Adrenal gland (tissue), 12 donors: Measurements from ENCODE around the gene SPOCK1. TPM values are rescaled to one million over a fixed set of nuclear protein-coding genes. Genes with fewer than 3 reads are reported as not detected.
"Not testable (repeated sequence)": the region's sequence is repeated elsewhere in the genome, so short reads cannot be mapped to it uniquely, and the experiment has no call there.

Source experiments
- DNase-seq, 7 donors: peaks; one replicate each; pipeline ENCODE4 v3.0.0-alpha.2; 2019 to 2020
- H3K27ac ChIP-seq, 5 donors: fragments of 200-600 bp; sonication (generic) in 4 of 5; 1 replicate in 3 of 5; 2 replicates in 2 of 5; pipeline versions ENCODE4 v1.5.1 to v1.8.0; 2016 to 2020; ENCODE audit warnings: mild to moderate bottlenecking in 1 of 5
- H3K27me3 ChIP-seq: fragments of 200-600 bp; 2 replicates; pipeline ENCODE4 v1.8.0; 2021
- H3K36me3 ChIP-seq, 2 donors: fragments of 200-600 bp; replicated peaks in 1 of 2; 1 replicate in 1 of 2; 2 replicates in 1 of 2; pipeline versions ENCODE4 v1.5.1 to v1.8.0; 2018 to 2022
- H3K4me1 ChIP-seq, 2 donors: fragments of 200-600 bp; replicated peaks in 1 of 2; 1 replicate in 1 of 2; 2 replicates in 1 of 2; pipeline versions ENCODE4 v1.5.1 to v1.8.0; 2018 to 2021
- H3K4me3 ChIP-seq, 4 donors: fragments of 200-600 bp; sonication (generic) in 3 of 4; one replicate each; pipeline ENCODE4 v1.5.1; 2016 to 2018
- H3K9me3 ChIP-seq, 3 donors: fragments of 200-600 bp; sonication (generic) in 1 of 3; replicated peaks in 1 of 3; 1 replicate in 2 of 3; 2 replicates in 1 of 3; pipeline versions ENCODE4 v1.5.1 to v1.8.0; 2016 to 2021
- CTCF ChIP-seq, 6 experiments: fragments of 450-650 bp in 4 of 6; fragments of 200-600 bp in 2 of 6; sonication (generic) in 1 of 6; IDR thresholded peaks; 1 replicate in 5 of 6; 2 replicates in 1 of 6; pipeline versions ENCODE4 v1.5.1 to v1.8.0; 2016 to 2021; ENCODE audit warnings: antibody characterized with exemption in 6 of 6, mild to moderate bottlenecking in 2 of 6, moderate library complexity in 1 of 6
- POLR2A ChIP-seq, 2 donors: fragments of 450-650 bp; IDR thresholded peaks; one replicate each; pipeline ENCODE4 v1.6.1; 2017; ENCODE audit warnings: antibody characterized with exemption in 2 of 2, mild to moderate bottlenecking in 2 of 2, moderate library complexity in 1 of 2
- WGBS, 4 donors: extraction: QIAGEN DNeasy Blood & Tissue Kit in 2 of 4; methylation state at CpG; one replicate each; pipeline versions ENCODE4 v1.1.5 to v1.1.7; 2013 to 2017; 5-methylcytosine and 5-hydroxymethylcytosine counted together
- intact Hi-C, 2 donors: fragments of 100-400 bp; cut with DNase I; formaldehyde crosslinking; loops; one replicate each; pipeline versions ENCODE4 v1.14.1 to v1.15.0; 2022 to 2023
- polyA plus RNA-seq, 3 donors: library from polyadenylated mRNA; stranded (reverse); fragments of 200-250 nt in 2 of 3; fragments of 350-450 nt in 1 of 3; fragmentation: Illumina TruSeq in 1 of 3; extraction: RNeasy Lipid Tissue Mini Kit (QIAGEN cat#74804) in 1 of 3; gene quantifications; one replicate each; pipeline ENCODE4 v1.2.3, GENCODE V29; 2013 to 2014
- total RNA-seq, 9 donors: library from RNA; depleted of rRNA in 4 of 9; stranded (reverse); fragments of >200 nt in 4 of 9; fragments of 120-200 nt in 1 of 9; fragmentation: NEBNext Ultra II Directional in 1 of 9; extraction: Animal tissue kit (Norgen Biotek cat#: 25700) in 1 of 9; gene quantifications; one replicate each; pipeline versions ENCODE4 v1.1.0 to v1.2.4, GENCODE V29; 2013 to 2023
- donor health status: healthy with polysubstance abuse.
- donor health status: Bipolar disorder and iron deficiency.
- donor health status: DM: yes; HTN: yes; CAD: no.
- donor health status: DM: no; HTN: no; CAD: no.
- donor health status: DM: no; HTN: no; CAD: no.
- donor health status: DM: yes; HTN: yes; CAD: no.

The SPOCK1 gene
- total and polyA plus RNA-seq, 12 donors: 5.4 to 102 (median 55.6) TPM

- no peak for DNase-seq
- H3K4me3 ChIP-seq: no peak overlapping the region
- TF ChIP-seq POLR2A (IDR thresholded peaks at IDR 0.05) (no peak), CTCF (IDR thresholded peaks at IDR 0.05) (no peak)
- H3K27ac ChIP-seq: no peak overlapping the region
- H3K27me3 ChIP-seq: no peaks in the 10 kb centered on the region
- H3K4me1 ChIP-seq: no peaks in the 10 kb centered on the region
- 56 to 78% (median 65%) methylated on average over 1 of the region's 1 CpG for WGBS, 4 donors
- intact Hi-C loops: no loop called here
- H3K36me3 ChIP-seq: no peaks in the 10 kb centered on the region
- H3K9me3 ChIP-seq: no peaks in the 10 kb centered on the region
Measured at GRCh38 chr5:137394380-137394779, 104.7 kb downstream of the SPOCK1 start.

- Histone ChIP-seq H3K27me3 (no peaks in the 10 kb centered on the region), H3K36me3 (no peaks in the 10 kb centered on the region), H3K4me1 (no peaks in the 10 kb centered on the region), H3K27ac (no peak overlapping the region), H3K4me3 (no peak overlapping the region), H3K9me3 (no peaks in the 10 kb centered on the region)
- DNase-seq: peak in 5 of 7 donors; percentile 18 to 48 (median 29)
- TF ChIP-seq CTCF (IDR thresholded peaks at IDR 0.05): no peak
- no peak for TF ChIP-seq POLR2A (IDR thresholded peaks at IDR 0.05)
- intact Hi-C loops: no loop called here
- WGBS, 4 donors: 63 to 78% (median 69%) methylated on average over 1 of the region's 1 CpG
Measured at GRCh38 chr5:137393196-137393993, 105.7 kb downstream of the SPOCK1 start.

- H3K4me1 ChIP-seq: no peaks in the 10 kb centered on the region
- no peak for TF ChIP-seq POLR2A (IDR thresholded peaks at IDR 0.05)
- TF ChIP-seq CTCF (IDR thresholded peaks at IDR 0.05): no peak
- 90 to 96% (median 92%) methylated on average over 4 of the region's 4 CpGs for WGBS, 4 donors
Measured at GRCh38 chr5:137392261-137392660, 106.9 kb downstream of the SPOCK1 start.

DNA sequence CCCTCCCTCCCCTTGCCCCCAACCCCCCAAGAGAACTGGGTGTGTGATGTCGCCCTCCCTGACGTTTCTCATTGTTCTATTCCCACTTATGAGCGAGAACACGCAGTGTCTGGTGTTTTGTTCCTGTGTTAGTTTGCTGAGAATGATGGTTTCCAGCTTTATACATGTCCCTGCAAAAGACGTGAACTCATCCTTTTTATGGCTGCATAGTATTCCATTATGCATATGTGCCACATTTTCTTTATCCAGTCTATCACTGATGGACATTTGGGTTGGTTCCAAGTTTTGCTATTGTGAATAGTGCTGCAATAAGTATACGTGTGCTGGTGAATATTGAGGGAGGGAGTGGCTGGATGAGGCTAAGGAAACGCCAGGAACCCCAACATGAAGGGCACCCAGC, 108.1 kb downstream of the SPOCK1 start:
- H3K9me3 ChIP-seq, H3K4me1 ChIP-seq, H3K27ac ChIP-seq, intact Hi-C loops, H3K4me3 ChIP-seq, H3K36me3 ChIP-seq, DNase-seq, H3K27me3 ChIP-seq: not testable (repeated sequence)
- 91 to 97% (median 93%) methylated on average over 7 of the region's 7 CpGs for WGBS, 4 donors

More at GRCh38 chr5:137392261-137392660, 106.9 kb downstream of the SPOCK1 start:
- H3K9me3 ChIP-seq: no peaks in the 10 kb centered on the region
- no peaks in the 10 kb centered on the region for H3K36me3 ChIP-seq
- intact Hi-C loops: no loop called here
- no peak overlapping the region for H3K27ac ChIP-seq
- DNase-seq: no peak
- no peak overlapping the region for H3K4me3 ChIP-seq
- H3K27me3 ChIP-seq: no peaks in the 10 kb centered on the region

DNA sequence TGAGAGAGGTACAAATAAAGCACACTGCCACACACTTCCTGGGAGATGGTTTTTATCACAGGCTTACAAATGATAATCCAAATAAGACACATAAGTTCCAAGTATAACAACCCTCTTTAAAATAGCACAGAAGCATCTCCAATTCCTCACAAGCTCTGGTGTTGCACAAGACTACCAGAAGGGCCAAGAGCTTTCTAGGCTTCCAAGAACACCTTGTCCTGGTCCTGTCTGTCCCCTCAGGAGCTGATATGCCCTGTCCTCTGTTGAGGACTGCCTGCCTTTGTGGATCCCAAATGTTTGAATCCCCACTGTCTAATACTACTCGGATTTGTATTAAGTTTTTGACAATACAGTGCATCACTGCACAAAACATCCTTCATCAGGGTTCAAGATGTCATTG, 110.1 kb downstream of the SPOCK1 start:
- H3K4me1 ChIP-seq: no peaks in the 10 kb centered on the region
- H3K36me3 ChIP-seq: no peaks in the 10 kb centered on the region
- H3K9me3 ChIP-seq: no peaks in the 10 kb centered on the region
- no peak for TF ChIP-seq POLR2A (IDR thresholded peaks at IDR 0.05)
- no peak for TF ChIP-seq CTCF (IDR thresholded peaks at IDR 0.05)
- no peak for DNase-seq
- WGBS, 4 donors: 67 to 85% (median 73%) methylated on average over 1 of the region's 1 CpG
- H3K27me3 ChIP-seq: no peaks in the 10 kb centered on the region
- H3K27ac ChIP-seq: no peak overlapping the region
- H3K4me3 ChIP-seq: no peak overlapping the region
- intact Hi-C loops: no loop called here
